Bronchial epithelial cell (primary cell): ENCODE results near the gene FAM78A. TPM values are rescaled to one million over a fixed set of nuclear protein-coding genes. Genes with fewer than 3 reads are reported as not detected.

Experiments used
- DNase-seq: peaks from one replicate; pipeline ENCODE4 v3.0.0-alpha.2; 2010; ENCODE audit warnings: low read depth
- FAIRE-seq: peaks from 2 replicates; lab custom pipeline; 2011; peaks lifted over from hg19 to GRCh38; lab: Jason Lieb, UNC
- H3K27me3 ChIP-seq: 2 replicates; pipeline ENCODE4 v1.5.1; 2011; ENCODE audit warnings: low read length; ENCODE audit not compliant: control insufficient read depth, insufficient read depth
- H3K36me3 ChIP-seq: 2 replicates; pipeline ENCODE4 v1.5.1; 2011; ENCODE audit warnings: low read length; ENCODE audit not compliant: control insufficient read depth, insufficient read depth
- H3K4me3 ChIP-seq: 2 replicates; pipeline ENCODE4 v1.5.1; 2011; ENCODE audit warnings: mild to moderate bottlenecking, low read depth, low read length, control low read depth
- total RNA-seq: library from RNA; depleted of rRNA; stranded (reverse); fragments of >200 nt; gene quantifications from 2 replicates; pipeline ENCODE4 v1.2.1, GENCODE V29; 2014
- TF ChIP-seq, protein P1 (sequence below): IDR thresholded peaks from 2 replicates; pipeline ENCODE4 v1.5.1; 2011; ENCODE audit warnings: mild to moderate bottlenecking, moderate library complexity, low read length, control low read depth, inconsistent platforms; ENCODE audit not compliant: insufficient read depth, severe bottlenecking

FAM78A gene
- total RNA-seq, 1 donor from 2014 or later: under 0.01 TPM

DNA sequence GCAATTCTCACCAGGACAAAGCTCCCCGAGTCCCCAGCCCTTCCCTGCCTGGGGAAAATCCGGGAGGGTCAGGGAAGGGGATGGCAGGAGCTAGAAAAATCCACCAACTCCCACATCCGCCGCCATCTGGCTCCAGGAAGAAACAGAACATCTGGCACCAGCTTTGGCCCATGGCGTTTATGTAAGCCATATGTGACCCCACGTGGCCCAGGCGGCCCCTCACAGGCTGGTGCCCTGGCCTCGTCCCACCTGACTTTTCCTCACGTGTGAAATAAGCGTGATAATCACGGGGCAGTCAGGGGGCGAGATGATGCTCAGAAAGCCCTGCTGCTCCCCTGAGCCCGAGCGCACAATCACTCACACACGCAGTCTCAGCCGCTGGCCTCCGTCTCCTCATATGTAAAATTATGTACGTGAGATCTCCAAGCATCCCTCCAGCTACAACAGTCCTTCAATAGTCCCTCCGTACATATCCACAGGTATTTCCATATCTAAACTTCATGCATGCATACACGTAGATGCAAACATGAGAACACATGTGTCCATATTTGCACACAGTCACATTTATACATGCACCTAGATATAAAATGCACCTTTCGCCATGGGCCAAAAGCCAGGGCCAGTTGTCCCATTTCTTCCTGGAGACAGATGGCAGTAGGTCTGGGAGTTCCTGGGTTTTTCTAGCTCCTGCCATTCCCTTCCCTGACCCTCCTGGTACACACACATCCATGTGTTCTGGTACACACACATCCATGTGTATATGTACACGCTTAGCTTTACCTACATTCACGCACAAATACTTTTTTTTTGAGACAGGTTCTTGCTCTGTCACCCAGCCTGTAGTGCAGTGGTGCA, 42.1 kb upstream of the FAM78A start:
- Histone ChIP-seq H3K27me3 (no peaks in the 10 kb centered on the region), H3K36me3 (no peaks in the 10 kb centered on the region), H3K4me3 (no peak overlapping the region)
- FAIRE-seq: no peak
- DNase-seq: no peak
- TF ChIP-seq, protein P1, sequence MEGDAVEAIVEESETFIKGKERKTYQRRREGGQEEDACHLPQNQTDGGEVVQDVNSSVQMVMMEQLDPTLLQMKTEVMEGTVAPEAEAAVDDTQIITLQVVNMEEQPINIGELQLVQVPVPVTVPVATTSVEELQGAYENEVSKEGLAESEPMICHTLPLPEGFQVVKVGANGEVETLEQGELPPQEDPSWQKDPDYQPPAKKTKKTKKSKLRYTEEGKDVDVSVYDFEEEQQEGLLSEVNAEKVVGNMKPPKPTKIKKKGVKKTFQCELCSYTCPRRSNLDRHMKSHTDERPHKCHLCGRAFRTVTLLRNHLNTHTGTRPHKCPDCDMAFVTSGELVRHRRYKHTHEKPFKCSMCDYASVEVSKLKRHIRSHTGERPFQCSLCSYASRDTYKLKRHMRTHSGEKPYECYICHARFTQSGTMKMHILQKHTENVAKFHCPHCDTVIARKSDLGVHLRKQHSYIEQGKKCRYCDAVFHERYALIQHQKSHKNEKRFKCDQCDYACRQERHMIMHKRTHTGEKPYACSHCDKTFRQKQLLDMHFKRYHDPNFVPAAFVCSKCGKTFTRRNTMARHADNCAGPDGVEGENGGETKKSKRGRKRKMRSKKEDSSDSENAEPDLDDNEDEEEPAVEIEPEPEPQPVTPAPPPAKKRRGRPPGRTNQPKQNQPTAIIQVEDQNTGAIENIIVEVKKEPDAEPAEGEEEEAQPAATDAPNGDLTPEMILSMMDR: no peak

DNA sequence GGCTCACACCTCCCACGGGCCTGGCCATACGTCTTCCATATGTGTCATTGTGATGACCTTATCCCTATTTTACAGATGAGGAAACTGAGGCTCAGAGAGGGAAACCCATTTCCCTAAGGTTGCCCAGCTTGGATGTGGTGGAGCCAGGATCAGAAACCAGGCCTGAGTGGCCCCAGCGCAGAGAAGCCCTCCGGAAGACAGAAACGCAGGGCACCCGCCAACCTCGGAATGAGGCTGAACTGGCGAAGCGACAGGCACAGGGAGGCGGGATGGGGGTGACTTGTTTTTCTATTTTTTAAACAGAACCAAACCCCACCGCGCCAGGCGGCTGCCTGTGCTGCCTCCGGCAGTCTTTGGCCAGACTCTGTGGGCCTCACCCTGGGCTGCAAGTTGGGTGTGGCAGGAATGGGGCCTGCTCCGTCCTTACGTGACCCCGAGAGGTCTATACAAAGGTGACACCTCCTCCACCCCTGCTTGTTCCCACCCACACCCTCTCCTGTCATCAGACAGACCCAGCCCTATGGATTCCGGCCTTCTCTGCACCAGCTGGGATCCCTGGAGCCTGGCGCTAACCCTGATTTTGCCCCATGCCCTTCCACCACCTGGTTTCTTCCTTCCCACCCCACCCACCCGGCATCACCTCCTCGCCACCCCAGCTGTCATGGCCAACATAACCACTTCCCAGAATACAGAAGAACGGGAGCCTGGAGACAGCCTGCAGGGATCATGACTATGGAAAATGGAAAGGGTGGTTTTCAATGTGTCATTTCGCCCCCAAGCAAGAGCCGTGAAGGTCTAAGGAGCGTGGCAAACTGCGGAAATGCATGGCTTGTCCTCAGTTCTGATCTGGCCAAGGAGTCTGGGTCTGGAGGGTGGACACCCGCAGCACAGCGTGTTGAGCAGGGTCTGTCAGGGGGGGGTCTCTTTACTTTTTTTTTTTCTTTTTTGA, 36.8 kb upstream of the FAM78A start:
- Histone ChIP-seq H3K36me3 (no peaks in the 10 kb centered on the region), H3K27me3 (no peaks in the 10 kb centered on the region), H3K4me3 (no peak overlapping the region)
- TF ChIP-seq, protein P1: no peak
- FAIRE-seq: no peak
- no peak for DNase-seq

DNA sequence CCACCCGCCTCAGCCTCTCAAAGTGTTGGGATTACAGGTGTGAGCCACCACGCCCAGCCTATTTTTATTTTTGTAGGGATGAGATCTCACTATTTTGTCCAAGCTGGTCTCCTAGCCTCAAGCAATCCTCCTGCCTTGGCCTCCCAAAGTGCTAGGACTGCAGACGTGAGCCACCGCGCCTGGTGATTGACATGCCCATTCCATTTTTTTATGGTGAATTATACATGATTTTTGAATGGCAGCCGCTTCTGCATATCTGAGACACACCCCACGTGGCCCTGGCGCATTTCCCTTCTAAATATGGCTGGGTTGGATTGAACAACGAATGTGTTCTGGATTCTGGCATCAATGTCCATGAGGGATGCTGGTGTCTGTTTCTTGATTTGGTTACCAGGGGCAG, 35.9 kb upstream of the FAM78A start:
- H3K4me3 ChIP-seq: no peak overlapping the region
- no peaks in the 10 kb centered on the region for H3K27me3 ChIP-seq
- no peaks in the 10 kb centered on the region for H3K36me3 ChIP-seq
- TF ChIP-seq, protein P1: no peak
- FAIRE-seq (no peak), DNase-seq (no peak)

DNA sequence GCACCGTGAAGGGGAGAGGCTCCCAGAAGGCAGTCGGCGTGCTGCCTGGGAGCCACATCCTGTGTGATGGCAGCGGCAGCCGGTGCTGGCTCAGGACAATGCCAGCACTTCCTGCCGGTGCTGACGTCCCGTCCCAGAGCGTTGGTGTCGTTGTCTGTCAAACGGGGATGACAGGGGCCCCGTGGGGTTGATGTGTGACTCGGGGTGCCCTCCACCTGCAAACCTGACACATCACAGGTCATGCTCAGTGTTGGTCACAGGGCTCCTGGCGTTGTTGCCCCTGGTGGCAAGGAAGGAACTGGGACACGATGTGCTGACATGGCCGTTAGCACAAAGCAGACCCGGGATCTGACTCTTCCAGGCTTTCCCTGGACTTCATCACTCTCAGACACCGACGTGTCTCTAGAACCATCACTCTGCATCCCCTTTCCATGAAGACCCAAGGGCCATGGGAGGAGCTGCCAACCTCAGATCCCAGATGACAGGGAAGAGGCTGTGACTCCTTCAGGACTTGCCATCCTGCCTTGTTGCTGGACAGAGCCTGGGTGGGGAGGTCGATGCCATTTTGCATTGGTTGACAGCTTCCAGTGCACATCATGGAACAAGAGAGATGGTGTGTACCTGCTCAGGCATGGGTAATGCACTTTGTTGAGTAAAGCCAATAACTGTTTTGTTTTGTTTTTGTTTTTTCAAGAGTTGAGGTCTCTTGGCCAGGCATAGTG, 34.7 kb upstream of the FAM78A start:
- FAIRE-seq (no peak), DNase-seq (no peak)
- no peaks in the 10 kb centered on the region for H3K27me3 ChIP-seq
- H3K4me3 ChIP-seq: no peak overlapping the region
- no peaks in the 10 kb centered on the region for H3K36me3 ChIP-seq
- TF ChIP-seq, protein P1: no peak

DNA sequence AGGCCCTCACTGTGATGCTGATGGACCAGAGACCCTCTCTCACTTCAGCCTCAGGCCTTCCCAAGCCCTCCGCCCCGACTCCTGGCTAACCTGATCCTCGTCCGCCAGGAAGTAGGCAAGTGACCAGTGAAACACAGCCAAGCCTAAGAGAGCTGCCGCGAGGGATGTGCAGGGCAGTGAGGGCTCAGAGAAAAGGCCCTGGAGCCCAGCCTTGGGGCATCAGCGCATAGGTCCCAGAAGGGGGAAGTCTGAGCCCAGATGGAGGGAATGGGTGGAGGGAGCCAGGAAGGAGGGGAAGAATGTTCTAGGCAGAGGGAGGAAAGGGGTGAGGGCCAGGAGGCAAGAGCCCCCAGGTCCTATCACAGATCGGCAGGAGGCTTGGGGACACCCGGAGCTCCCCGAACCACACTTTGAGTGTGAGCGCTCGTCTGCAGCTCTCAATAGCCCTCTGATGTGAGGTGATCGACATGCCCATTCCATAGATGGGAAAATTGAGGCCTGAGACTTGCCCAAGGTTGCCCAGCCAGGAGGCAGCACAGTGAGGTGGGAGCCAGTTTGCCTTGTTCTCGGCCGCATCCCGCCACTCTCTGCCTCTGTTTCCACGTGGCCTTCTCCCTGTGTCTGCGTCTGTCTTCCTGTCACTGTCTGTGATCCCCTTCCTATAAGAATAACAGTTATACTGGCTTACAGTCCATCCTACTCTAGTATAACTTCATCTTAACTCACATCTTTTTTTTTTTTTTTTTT, 33.4 kb upstream of the FAM78A start:
- TF ChIP-seq, protein P1: no peak
- H3K4me3 ChIP-seq: no peak overlapping the region
- DNase-seq (no peak), FAIRE-seq (no peak)
- no peaks in the 10 kb centered on the region for H3K36me3 ChIP-seq
- no peaks in the 10 kb centered on the region for H3K27me3 ChIP-seq
